HG03159 (cell line): ENCODE results near the gene BBIP1.

Experiments used
- ATAC-seq: cut with Tn5 transposase; IDR thresholded peaks from one replicate; pipeline ENCODE4 v1.9.1; 2021; ENCODE audit warnings: mild to moderate bottlenecking, moderate library complexity; ENCODE audit not compliant: unreplicated experiment

BBIP1 gene

GRCh38 chr10:110863956-110864355 is 55.0 kb downstream of the BBIP1 start:
- ATAC-seq: no peak

DNA sequence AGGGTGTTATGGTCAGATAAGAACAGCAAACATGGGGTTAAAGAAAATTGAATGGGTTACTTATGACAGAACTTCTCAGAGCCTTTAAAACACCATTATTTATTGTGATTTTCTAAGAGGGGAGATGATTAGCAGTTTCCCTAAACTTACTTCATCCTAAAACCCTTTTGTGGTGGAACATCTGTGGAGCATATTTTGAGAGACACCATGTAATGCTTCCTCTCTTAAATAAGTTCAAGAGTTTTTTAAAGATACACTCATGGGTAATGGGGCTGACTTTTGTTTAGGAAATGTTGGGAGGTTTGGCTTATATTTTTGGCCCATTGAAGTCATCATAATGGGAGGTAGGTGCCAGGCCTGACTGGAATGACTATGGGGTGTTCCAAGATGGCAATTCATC is 55.6 kb downstream of the BBIP1 start:
- ATAC-seq: no peak

- ATAC-seq: no peak
Observed at GRCh38 chr10:110862961-110863360, 56.0 kb downstream of the BBIP1 start.

DNA sequence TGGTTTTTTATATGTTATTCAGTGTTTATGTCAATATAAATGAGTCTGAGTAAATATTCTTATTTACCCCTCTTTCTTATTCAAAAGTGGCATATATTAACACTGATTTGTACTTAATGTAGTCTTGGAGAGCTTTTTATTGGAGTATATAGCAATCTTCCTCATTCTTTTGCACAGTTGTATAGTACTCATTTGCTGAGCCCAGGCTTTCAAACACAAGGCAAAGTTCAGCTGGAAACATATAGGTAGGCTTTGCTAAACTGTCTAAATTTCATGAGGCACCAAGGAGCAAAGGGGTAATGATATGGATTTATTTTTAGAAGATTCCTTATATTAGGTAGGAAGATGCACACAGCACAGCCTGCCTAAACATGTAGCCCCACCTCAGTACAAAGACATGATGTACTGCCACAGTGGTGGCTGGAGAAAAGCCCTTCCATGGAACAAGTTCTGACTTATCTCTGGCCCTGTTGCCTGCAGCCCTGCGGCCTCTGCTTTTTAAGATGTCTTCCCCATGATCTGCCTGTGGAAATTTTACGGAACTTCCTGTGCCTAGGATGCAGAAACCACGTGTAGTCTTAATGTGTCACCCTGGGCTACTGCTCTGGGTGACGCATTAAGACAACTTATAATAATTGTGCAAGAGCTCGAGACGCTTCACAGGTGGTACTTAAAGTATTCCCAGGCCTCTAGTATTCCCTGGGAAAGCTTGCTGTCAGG is 56.9 kb downstream of the BBIP1 start:
- no peak for ATAC-seq

DNA sequence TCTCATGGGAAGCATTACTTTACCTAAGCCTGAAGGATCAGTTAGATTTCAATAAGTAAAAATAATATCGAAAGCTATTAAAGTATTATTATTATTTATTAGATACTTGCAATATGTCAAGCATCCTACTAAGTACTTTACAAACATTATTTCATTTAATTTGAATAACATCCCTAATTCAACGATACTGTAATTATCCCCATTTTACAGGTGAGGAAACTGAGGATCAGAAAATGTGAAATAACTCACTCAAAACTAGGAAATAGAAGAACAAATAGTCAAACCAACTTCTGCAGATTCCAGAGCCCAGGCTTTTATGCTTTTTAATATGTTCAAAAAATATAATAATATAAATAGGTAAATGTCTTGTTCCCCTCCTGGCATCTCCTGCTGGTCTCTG is 57.5 kb downstream of the BBIP1 start:
- ATAC-seq: no peak

DNA sequence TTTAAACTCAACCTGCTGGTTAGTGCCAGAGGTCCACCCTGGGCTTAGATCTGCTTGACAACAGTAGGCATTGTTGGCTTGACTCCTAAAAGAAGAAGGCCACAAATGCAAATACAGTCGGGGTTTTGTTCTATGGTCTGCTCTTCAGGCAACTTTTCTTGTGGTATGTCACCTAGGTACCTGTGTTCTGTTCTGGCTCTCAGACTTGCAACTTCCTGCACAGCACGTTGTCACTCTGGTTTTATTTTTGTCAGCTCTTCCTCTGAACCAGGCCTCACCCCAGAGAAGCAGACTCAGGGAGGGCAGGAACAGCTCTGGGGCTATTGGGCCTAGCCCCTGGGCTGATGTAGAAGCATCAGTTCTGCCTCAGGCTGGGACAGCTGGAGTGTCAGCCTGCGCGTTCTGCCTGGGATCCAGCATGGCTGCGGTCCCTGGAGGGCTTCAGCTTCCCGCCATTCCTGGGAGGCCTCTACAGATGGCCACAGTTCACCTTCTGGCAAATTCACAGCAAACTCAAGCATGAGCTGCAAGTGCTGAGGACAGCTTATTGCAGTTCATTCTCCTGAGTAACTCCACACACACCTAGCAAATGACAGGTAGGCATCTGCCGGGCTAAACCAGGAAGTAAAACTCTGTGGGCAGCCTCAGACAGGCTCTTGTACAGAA is 58.3 kb downstream of the BBIP1 start:
- ATAC-seq: peak; percentile 60

GRCh38 chr10:110859973-110860376 is 59.0 kb downstream of the BBIP1 start:
- no peak for ATAC-seq

DNA sequence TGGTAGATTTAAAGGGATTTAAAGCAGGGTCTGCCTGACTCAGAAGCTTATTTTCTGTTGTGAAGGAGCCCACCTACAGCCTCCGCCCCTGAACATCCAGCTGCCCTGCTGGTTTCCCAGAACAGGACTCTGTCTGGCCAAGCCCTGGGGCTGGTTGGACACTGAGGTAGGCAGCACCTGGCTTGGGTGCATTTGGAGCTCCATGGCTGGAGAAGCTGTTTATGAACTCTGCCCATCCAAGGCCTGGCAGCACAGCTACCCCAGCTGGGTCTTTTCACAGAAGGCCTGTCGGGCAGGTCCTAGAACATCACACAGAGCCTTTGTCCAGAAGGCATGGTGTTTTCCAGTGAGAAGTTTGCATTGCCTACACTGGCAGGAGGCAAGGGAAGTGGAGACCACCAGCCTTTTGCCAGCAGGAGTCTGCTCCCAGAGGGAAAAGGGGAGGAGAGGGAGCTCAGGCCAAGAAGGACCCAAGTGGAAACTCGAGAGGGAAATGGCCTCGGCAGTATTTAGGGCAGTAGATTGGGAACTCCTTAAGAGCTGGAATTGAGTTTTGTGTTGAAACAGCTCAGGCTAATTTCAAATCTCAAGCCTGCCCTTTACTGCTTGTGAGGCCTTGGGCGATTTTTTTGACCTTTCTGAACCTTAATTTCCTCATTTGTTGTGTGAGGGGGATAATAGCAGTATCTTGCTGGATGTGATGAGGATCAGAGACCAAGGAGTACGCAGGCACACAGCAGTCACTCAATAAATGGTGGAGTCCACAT is 59.6 kb downstream of the BBIP1 start:
- ATAC-seq: no peak

DNA sequence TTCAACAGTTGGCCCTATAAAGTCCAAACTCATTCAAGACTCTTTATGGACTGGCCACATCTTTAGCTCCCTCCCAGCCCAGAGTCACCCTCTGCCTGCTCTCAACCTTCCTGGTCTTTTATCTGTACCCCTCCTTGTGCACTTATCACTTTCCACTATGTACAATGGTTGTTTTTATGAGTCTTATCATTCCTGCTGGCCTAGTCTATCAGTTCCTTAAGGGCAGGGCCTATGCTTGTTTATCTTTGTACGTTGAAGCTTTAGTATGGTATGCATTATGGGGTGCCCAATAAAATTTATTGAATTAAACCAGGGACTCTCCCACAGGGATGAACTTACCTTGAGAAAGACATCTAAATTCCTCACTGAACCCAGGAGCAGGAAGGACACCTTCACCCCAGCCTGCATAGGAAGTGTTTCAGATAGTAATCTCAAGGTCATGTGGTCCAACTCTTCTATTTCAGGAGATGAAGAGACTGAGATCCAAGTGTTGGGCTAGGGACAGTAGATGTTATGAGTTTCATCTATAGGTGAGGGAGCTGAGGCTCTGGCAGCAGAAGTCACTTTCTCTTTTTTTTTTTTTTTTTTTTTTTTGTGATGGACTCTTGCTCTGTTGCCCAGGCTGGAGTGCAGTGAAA is 60.6 kb downstream of the BBIP1 start:
- no peak for ATAC-seq

DNA sequence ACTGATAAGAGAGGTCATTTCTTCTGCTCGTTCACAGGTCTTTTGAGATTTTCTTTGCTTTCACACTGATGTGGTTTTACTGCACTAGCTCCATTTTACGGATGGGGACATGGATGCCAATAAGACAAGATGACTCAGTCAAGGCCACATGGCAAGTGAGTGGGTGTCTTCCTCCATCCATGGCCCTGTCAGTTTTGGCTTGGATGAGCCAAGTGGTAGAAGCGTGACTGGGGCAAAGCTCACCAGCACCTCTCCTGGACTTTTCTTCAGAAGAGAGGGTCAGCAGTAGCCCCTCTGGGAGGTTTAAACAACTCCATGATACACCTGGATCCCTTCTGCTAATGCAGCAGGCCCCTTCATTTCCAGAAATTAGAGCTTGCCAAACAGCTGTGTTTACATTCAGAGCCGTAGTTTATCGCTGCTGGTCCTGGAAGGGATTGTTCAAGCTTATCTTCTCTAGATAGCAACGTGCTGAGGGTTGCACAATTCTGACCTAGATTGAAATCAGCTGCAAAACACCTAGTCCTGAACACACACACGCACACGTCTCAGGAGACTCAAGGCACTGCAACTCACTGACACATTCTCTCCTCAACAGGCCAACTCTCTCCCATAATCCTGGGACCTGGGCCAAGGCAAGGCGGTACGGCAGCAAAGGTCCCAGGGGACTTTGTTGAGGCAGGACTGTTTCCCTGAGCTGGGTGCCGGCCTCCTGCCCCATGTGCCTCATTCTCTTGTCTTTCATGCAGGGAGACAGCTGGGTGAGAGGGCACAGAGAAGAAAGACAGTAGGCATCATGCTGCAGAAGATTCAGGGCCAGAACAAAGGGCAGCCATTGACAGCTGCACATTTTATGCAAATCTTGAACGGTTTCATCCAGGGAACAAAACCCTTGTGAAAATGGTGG is 61.5 kb downstream of the BBIP1 start:
- ATAC-seq: peak; percentile 36

DNA sequence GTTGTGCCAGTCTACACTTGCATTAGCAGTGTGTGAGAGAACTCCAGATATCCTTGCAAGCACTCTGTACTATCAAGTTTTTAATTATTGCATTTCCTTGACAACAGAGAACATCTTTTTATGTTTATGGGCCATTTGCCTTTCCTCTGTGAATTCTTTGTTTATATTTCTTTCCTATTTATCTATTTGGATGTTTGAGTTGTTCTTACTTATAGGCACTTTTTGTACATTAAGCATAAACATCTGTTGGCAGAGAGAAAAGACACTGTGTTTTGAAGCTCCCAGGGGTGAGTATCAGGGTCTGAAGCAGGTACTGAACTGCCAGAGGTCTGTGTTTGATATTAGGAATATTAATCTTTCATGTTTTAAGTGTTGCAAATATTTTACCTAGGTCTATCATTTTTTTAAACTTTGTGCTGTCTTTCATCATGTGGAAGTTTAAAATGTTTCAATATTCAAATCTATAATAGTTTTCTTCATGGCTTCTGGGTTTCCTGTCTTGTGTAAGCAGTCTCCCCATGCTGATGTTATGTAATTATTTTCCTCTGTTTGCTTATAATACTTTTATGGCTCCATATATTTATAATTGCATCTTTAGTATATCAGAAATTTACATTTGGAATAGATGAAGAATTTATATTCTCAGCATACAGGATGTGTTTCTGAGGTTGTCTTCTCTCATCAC is 64.9 kb downstream of the BBIP1 start:
- ATAC-seq: no peak

DNA sequence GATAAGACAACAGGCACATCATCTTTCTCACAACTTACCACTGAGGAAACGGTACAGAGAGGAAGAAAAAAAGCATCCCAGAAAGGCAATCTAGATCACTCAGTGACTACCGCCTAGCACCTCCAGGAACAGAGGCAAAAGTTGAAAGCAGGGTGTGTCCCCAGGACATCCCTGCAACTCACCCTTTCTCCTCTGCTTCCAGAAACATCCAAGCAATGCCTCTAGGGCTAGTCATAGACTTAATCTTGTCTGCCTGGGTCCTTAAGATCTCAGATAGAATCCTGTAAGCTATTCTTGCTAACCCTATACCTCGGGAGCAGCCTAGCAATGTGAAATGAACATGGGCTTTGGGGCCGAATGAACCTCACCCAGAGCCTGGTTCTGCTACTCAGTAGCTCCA is 66.0 kb downstream of the BBIP1 start:
- ATAC-seq: no peak

DNA sequence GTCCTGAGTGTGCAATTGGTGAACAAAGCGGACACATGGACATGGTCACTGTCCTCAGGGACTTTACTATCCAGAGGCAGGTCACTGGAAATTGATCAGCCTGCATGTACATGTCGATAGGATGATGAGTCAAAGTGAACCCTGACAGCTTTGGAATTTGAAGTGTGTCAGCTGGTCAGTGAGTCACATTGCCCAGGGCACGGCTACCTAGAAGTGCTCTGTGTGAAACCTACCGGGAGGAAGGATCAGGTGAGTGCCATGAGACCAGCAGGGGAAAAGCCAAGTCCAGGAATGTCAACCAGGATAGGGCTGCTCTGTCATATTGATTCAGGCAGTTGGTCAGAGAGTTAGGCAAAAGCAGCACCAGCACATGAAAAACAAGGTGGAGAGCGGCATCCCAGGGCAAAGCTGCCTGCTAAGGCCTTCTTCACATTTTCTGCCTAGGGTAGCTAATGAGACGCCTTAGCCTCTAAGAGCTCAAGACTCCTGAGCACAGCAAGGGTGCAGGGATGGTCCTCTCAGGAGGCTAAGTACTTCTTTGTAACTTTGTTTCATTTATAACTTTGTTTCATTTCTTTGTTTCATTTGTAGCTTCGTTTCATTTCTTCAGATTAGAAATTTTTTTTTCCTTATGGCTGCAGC is 66.6 kb downstream of the BBIP1 start:
- no peak for ATAC-seq

DNA sequence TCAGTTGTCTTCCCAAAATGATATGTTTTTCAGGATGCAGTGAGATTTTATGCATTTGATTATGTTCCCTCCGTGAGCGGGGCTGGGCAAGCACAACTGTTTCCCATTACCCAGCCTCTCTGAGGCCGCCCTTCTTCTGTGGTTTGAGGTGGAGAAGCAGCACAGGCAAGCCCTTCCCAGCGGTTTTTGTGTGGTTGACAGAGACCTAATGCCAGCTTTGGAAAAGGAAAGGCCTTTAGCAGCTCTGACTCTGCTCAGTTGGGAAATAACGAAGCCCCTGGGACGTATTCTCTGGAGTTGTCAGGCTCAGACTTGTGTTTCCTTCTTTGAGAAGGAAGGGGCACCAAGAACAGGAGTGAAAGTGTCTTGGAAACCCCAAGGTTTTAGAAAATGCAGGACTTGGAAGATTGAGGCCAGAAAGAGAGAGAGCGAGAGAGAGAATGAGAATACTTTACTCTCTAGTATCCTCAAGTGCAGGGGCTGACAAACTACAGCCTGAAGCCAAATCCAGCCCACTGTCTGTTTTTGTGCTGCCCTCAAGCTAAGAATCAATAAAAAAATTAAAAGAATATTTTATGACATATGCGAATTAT is 67.9 kb downstream of the BBIP1 start:
- ATAC-seq: no peak

- ATAC-seq: no peak
Observed at GRCh38 chr10:110850099-110850498, 68.9 kb downstream of the BBIP1 start.
